GM21423 (cell line): ENCODE measurements around the gene THAP2.
"Not testable (repeated sequence)": the region's sequence is repeated elsewhere in the genome, so short reads cannot be mapped to it uniquely, and the experiment has no call there.

Experiments used
- ATAC-seq: cut with Tn5 transposase; IDR thresholded peaks from one replicate; pipeline ENCODE4 v1.9.1; 2021; ENCODE audit warnings: mild to moderate bottlenecking, moderate library complexity; ENCODE audit not compliant: unreplicated experiment

THAP2 gene

DNA sequence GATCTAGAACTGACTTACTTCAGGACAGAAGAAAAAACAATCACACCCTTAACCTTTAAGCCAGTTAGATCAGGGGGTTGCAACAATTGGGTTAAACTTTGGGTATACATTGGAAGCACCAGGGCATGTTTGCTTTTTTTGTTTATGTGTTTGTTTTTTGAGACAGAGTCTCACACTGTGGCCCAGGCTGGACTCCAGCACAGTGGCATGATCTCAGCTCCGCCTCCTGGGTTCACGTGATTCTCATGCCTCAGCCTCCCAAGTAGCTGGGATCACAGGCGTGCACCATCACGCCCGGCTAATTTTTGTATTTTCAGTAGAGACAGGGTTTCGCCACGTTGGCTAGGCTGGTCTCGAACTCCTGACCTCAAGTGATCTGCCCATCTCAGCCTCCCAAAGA, 38.1 kb downstream of the THAP2 start:
- not testable (repeated sequence) for ATAC-seq

DNA sequence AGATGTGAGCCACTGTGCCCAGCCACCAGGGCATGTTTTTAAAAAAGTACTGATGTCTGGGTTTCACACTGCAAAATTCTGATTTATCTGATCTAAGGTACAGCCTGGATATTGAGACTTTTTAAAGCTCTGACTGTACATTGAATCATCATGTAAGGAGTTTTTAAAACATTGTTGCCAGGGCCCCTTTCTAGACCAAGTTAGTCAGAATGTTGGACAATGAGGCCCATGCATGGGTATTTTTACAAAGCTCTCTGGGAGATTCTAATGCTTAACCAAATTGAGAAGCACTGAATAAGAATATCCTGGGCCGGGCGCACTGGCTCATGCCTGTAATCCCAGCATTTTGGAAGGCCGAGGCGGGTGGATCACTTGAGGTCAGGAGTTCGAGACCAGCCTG, 38.5 kb downstream of the THAP2 start:
- no peak for ATAC-seq

DNA sequence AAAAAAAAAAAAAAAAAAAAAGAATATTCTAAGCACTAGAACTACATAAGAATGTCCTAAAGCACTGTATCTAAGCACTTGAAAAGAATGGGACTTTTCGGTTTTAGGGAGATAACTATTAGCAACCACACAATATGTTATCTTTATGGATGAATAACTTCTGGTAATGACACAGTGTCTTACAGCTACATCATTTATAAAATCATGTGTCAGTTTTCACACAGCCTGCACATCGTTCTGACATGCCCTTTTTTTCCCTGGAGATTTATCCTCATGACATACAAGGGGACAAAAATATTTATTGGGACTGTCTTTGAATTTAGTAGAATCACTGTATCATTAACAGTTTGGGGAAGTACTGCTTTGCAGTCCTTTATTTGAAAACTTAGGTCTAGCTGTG, 39.1 kb downstream of the THAP2 start:
- no peak for ATAC-seq

DNA sequence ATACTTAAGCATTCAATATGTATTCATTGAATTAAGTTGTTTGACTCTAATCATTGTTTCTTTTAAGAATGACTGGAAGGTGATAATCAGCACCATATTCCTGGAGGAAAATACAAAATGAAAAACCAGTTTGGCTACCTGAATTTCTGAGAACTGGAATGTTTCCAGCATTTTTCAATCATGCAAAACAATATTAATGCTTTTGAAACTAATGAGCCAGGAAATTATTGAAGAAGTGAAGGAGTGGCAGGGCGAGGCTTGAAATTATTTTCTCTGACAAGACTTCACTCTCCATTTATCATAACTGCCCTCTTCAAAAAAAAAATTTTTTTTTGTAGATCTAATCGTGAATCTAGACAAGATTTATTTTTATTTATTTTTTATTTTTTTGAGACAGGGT, 40.8 kb downstream of the THAP2 start:
- ATAC-seq: no peak

DNA sequence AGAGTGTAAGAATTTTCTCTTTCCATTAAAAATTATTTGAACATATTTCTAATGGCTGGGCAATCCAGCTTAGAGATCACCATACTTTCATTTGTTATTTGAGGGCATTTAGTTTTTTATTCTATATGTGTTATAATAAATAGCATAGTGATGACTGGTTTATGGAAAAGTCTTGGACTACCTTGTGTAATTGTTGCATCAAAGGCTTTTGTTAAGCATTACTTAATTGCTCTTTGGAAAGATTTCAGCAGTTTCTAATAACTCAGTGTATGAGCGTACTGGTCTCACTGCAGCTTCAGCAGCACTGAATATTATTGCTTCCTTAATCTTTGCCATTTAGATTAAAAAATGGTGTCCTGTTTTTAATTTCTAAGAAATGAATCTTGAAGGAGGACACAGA, 44.6 kb downstream of the THAP2 start:
- ATAC-seq: no peak

DNA sequence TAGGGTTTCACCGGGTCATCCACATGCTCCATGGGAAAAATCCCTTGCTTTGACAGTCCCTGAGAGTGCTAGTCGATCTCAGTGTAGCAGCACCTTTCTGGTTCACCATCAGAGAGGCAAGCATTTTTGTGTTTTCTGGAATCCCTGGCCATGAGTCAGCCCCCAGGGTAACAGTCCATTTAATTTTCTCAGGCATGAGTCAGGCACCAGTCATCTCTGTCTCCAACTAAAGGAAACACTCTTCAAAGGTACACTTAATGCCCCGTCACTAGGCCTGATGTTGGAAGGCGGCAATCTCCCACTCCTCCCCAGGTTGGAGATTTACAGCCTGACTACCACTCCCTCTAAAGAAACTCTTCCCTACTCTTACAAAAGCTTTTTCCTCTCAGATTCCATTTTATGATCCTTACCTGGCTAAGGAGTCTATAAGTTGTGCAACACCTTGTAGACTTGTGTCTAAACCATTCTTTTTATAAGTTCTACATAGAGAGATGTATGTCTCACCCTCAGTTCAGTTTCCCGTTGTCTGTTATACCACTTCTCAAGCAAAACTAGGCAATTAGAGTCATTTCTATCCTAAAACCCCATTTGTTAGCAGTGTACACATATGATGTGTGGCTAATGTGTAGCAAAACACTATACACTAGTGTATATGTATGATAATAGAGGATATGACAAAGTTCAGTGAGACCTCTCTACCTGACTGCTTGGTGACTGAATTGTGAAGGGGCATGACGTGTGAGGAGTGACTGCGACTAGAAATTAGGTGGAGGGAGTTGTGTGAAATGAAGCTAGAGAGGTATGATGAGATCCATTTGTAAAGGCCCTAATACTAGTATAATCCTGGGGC, 46.4 kb downstream of the THAP2 start:
- no peak for ATAC-seq

DNA sequence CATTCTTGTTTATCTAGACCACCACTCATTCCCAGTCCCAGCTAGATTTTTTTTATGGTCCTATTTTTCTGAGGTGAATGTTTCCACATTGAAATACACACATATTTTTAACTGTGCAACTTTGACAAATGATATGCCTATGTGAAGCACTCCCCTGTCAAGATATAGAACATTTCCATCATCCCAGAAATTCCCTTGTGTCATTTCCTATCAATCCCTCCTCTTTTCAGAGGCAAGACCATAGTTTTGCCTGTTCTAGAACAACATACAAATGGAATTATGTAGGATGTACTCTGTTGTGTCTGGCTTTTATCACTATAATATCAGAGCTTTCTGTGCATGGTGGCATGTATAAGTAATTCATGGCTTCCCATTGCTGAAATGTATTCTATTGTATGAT, 54.5 kb downstream of the THAP2 start:
- ATAC-seq: no peak

DNA sequence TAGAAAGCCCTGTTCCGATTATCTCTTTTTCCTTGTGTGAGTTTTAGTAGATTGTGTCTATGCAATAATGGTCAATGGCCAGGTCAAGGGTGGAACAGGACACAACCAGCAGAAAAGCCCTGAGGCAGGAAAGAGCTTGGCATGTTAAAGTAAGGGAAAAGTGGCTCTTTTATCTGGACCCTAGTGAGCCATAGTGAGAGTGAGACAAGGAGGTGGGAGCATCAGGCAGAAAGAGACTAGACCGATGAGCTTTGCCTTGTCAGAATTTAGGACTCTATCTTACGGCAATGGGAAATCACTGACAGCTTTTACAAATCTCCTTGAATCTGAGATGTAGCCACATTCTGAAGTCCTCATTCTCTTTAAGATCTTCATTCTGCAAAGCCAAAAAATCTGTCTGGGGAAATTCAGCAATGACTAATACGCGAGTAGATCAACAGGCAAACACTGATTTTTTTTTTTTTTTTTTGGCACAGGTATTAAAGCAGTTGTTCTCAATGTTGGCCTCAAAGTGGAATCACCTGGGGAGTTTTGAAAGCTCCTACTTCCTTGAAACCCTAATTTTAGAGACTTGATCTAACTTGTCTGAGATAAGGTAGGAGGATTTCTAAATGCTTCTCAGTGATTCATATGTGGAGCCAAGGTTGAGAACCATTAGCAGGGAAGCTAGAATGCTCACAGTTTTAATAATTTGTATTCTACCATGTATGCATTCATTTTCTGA, 55.7 kb downstream of the THAP2 start:
- no peak for ATAC-seq

DNA sequence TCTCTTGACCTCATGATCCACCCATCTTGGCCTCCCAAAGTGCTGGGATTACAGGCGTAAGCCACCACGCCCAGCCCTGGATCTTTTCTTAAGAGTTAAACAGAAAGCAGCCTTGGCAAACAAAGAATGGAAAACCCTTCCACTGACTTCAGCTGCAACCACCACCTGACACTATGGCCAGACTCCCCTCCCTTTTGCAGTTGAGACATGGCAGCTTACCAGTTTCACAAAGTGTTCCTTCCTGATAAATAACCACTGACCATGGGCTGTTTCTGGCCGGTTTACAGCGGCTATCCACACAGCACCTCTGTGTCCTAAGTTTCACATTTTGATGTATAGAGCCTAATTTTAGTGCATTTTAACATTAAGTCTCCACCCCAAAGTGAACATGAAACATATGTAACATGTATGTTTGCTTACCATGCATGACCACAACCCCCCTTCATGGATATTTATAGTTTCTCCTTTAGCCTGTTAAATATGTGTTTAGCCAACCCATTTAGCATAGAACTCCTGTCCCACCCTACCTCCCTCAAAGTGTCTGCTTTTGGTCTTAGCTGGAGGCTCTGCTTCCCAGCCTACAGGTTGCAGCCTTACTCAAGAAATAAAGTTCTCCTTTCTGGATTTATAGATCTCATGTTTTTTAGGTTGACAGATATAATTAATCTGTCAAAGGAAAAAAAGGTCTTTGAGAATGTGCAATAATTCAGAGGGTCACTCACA, 57.8 kb downstream of the THAP2 start:
- ATAC-seq: no peak

DNA sequence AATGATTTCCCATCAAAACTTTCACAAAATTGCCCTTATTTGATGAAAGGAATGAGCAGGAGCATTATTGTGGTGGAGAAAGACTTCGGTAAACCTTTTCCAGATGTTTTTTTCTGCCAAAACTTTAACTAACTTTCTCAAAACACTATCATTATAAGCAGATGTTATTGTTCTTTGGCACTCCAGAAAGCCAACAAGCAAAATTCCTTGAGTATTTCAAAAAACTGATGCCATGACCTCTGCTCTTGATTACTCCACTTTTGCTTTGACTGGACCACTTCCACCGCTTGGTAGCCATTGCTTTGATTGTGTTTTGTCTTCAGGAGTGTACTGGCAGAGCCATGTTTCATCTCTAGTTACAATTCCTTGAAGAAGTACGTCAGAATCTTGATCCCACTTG, 60.9 kb downstream of the THAP2 start:
- no peak for ATAC-seq

DNA sequence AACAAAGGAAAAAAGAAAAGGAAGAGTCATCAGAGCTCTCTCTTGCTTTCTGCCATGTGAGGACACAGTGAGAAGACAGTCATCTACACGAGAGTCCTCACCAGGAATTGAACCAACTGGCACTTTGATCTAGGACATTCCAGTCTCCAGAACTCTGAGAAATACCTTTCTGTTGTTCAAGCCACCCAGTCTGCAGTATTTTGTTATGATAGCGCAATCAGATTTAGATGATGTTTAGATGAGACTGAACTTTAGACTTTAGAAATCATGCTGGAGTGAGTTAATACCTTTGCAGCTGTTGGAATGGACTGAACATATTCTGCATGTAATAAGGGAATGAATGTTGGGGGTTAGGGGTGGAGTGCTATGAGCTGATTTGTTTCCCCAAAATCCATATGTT, 62.4 kb downstream of the THAP2 start:
- no peak for ATAC-seq

DNA sequence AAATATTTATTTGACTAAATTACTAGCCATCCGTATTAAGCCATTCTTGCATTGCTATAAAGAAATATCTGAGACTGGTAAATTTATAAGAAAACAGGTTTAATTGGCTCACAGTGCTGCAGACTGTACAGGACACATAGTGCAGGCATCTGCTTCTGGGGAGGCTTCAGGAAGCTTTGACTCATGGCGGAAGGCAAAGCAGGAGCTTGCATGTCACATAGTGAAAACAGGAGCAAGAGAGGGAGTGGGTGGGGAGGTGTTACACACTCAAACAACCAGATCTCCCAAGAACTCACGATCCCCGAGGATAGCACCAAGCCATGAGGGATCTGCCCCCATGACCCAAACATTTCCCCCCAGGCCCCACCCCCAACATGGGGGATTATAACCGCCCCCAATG, 63.9 kb downstream of the THAP2 start:
- ATAC-seq: no peak
